Measurements from ENCODE around the gene MGRN1.

MGRN1 gene

DNA sequence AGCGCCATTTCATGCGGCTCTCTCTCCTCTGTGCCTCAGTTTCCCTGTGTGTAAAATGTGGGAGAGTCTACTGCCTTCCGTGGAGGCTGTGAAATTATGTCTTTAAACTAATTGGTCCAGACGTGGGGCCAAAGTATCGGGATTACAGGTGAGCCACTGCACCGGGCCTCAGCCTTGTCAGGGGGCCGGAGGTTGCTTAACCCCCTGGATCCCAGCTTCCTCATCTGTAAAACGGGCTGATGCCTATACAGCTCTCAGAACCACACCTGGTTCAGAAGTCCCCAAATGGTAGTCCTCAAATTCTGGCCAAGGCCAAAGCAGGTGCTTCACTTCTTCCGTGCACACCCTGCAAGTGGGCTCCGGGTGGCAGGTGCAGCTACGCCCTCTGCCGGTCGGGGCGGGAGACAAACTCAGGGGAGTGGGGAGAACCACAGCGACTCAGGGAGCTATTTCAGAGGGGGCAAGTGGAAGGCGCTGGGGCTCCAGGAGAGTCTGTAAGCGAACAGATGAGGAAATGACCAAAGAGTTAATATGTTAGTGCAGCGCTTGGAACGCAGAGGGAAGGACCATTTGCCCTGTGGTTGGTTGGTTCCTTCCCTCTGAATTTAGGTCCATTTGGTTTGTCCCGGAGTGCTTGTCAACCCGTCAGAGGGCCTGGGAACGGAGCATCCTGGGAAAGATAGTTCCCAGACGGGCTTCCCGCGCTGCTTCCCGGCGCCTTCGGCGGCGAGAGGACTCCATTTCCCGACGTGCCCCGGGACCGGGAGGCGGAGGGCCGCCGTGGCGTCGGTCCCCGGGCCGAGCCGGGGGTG lies at the start of gene MGRN1:
TSS of gene MGRN1 (plus strand) at position 812 of the 812 bp plus-strand sequence. CDS start 135 bp downstream, outside the sequence.
- peak; percentile 94 for DNase-seq (ENCODE audit: low spot score)

DNA sequence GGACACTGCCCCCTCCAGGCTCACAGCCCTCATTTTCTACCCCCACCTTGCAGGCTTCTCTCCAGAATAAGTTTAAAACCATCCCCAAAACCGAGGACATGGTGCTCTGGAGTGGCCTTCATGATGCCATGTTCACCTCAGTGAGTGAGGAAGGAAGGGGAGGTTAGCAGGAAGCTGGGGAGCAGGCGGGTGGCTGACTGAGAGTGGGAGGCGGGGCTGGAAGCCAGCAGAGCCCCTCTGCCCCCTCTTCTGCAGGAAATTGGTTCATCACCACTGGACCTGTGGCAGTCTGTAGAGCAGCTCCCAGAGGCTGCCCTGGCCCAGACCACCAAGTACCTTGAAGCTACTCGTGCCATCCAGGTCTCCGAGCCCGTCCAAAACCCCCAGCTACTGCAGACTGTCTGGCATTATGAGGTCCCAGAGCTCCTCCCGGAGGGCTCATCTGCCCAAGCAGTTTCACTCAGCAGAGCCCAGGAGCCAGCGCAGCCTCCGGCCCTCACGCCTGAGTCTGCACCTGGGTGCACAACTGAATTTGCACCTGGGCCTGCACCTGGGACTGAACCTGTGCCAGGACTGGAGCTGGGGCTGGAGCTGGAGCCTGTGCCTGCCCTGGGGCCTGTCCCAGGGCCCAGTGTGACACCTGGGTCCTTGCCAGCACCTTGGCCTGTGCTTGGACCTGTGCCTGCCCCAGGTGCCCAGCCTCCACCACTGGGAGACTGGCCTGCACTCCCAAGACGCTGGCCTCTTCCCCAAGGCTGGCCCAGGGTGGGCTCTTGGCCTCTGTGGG lies 49.5 kb upstream of the MGRN1 start:
- no peak for DNase-seq (ENCODE audit: low spot score)

- DNase-seq (ENCODE audit: low spot score), result no peak
Measured at GRCh38 chr16:4576008-4576407, 48.6 kb upstream of the MGRN1 start.

- no peak for DNase-seq (ENCODE audit: low spot score)
Measured at GRCh38 chr16:4578961-4579530, 45.6 kb upstream of the MGRN1 start.

GRCh38 chr16:4580250-4580649 lies 44.4 kb upstream of the MGRN1 start:
- DNase-seq (ENCODE audit: low spot score), result no peak

- DNase-seq (ENCODE audit: low spot score), result no peak
Measured at GRCh38 chr16:4583906-4584305, 40.7 kb upstream of the MGRN1 start.

DNA sequence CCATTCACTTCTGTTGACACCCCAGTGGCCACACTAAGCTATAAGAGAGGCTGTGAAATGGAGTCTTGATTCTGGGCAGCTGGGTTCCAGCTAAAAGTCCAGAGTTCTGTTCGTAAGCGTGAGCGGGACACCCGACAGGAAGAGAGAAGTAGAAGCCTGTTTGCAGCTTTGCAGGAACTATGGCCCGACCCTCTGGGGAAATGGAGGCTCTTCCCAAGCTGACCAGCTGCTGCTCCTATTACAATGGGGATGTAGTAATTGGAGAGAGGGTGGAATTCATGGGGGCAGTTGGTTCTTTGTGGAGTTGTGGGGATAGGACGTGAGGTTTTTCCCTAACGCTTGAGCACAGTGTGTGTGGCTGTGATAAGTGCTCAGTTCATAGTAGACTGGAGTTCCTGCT lies 38.3 kb upstream of the MGRN1 start:
- DNase-seq (ENCODE audit: low spot score), result no peak

GRCh38 chr16:4588386-4588785 lies 36.2 kb upstream of the MGRN1 start:
- no peak for DNase-seq (ENCODE audit: low spot score)

- no peak for DNase-seq (ENCODE audit: low spot score)
Measured at GRCh38 chr16:4588961-4589360, 35.7 kb upstream of the MGRN1 start.

- no peak for DNase-seq (ENCODE audit: low spot score)
Measured at GRCh38 chr16:4591191-4591590, 33.4 kb upstream of the MGRN1 start.

DNA sequence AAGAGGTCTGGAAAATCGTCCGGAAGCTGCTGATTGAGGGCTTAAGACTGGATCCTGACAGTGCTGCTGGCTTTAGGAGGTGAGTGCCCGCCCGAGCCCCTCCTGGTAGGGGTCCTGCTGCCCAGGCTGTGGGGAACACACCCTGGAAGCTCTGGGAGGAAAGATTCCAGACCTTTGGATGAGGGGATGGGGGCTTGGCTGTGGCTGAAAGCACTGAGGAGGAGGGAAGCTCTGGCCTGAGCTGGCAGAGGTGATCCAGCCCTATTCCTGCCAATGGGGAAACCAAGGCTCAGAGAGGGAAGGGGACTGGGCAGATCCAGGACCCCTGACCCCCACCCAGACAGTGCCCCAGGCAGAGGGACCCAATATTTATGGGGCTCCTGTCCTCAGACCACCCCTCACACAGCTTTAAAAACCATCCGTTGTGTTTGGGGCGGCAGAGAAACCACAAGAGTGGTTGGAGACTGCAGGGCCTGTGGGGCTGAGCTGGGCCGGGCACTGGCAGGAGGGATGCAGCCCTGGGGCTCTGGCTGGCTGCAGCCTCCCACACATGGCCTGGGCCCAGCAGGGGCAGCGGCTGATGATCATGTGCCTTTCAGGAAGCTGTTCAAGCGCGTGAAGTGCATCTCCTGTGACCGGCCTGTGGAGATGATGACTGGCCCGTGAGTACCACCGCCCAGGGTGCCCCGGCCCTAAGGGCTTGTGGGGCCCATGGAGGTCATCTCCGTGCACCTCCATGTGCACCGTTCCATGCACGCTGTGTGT lies 32.7 kb upstream of the MGRN1 start:
- DNase-seq (ENCODE audit: low spot score), result no peak

DNA sequence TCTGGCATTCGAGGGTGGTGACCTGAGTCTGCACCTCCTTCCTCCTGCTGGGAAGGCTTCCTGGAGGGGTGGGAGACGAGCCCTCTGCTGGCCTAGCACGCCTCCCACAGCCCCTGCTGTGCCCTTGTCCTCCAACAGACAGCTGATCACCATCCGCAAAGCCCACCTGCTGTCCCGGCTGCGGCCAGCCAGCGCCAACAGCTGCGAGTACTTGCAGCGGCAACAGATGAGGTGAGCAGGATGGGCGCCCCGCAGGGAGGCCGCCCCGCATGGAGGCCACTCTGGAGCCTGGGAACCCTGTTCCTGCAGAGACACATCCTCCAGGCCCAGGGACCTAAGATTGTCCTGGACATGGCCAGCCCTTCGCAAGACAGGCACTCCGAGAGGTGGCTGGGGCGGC lies 31.5 kb upstream of the MGRN1 start:
- DNase-seq (ENCODE audit: low spot score), result no peak

DNA sequence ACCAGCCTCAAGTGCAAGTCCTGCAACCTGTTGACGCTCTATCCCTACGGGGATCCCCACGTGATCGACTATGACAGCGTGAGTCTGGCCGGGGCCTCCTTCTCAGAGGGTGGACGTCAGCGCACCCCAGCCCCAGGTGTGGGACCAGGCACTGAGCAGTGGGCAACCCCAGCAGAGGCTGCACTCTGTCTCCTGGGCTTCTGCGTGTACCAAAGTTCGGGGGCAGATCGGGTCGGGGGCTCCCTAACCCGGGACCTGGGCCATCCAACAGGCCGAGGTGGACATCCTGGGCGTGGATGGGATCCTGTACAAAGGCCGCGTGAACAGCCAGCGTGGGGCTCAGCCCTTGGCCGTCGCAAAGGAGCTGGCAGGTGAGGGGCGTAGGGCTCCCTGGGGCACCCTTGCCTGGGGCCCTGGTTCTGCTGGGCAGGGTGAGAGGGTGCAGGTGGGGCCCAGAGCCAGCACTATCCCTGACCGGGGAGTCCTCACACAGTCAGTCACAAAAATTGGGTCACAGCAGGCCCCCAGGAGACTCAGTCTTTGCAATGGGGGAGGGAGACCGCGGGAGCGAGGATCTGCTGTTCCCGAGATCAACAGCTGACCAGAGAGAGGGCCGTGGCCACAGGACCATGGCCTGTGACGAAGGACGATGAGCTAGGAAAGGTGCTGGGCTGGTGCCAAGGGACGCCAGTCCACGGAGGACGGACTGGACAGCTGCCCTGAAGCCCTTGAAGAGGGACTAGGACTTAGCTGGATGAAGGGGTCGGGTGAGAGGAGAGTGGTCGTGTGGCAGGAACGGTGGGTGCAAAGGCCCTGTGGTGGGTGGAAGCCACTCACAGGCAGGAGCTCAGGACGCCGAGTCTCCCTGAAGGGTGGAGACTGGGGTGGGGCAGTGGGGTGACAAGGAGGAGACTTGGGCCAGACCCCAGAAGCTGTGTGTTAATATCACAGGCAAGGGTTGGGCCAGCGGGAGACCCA lies 29.9 kb upstream of the MGRN1 start:
- DNase-seq (ENCODE audit: low spot score), result no peak

GRCh38 chr16:4597174-4597573 lies 27.5 kb upstream of the MGRN1 start:
- no peak for DNase-seq (ENCODE audit: low spot score)

DNA sequence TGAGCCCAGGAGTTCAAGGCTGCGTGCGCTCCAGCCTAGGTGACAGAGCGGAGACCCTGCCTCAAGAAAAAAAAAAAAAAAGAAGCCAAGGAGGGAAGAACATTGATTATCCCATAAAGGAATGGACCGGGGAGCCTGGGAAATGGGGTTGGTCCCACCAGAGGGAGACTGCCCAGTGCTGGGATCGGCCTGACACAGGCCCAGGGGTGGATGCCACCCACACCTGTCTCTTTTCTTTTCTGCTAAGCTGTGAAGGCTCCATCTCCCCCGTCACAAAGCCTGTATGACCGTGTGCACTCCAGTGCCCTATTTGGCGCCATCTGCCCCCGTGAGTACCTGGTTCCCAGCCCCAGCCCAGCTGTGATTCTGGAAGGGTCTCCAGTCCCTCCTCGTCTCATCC lies 25.6 kb upstream of the MGRN1 start:
- DNase-seq (ENCODE audit: low spot score), result no peak

DNA sequence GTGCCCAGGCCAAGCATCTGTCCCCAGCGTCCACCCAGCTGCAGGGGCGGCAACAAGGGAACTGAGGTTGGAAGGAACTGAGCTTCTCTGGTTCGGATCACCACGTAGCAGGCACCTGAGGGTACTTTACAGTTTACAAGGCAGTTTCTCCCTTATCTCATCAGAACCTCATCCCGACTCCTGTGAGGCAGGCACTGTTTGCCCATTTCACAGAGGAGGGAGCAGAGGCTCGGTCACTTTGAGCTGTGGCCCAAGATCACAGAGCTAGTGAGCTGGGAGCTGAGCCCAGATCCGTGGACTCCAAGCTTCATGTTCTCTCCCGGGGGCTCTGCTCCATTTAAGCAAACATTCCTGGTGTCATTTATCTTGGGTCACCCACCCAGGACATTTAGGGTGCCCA lies 25.1 kb upstream of the MGRN1 start:
- DNase-seq (ENCODE audit: low spot score), result no peak

- no peak for DNase-seq (ENCODE audit: low spot score)
Measured at GRCh38 chr16:4601036-4601863, 23.4 kb upstream of the MGRN1 start.

GRCh38 chr16:4601864-4602186 lies 22.8 kb upstream of the MGRN1 start:
- DNase-seq (ENCODE audit: low spot score), result no peak

DNA sequence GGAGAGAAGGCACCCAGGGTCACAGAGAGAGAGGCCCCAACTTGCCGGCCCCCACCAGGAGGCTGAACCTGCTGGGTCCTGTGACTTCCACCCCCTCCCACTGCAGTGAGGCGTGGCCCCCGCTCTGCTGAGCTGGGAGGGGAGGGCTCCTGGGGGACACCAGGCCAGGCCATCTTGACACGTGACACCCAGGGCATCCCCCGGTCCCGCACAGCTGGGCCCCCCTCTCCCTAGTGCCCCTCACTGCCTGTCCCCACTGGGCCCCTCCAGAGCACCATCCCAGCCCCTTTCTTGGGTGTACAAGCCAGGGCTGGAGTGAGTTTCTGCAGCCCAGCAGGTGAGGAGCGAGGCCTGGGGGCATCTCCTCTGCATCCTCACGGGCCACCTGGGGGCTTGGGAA lies 22.3 kb upstream of the MGRN1 start:
- DNase-seq (ENCODE audit: low spot score), result no peak

DNA sequence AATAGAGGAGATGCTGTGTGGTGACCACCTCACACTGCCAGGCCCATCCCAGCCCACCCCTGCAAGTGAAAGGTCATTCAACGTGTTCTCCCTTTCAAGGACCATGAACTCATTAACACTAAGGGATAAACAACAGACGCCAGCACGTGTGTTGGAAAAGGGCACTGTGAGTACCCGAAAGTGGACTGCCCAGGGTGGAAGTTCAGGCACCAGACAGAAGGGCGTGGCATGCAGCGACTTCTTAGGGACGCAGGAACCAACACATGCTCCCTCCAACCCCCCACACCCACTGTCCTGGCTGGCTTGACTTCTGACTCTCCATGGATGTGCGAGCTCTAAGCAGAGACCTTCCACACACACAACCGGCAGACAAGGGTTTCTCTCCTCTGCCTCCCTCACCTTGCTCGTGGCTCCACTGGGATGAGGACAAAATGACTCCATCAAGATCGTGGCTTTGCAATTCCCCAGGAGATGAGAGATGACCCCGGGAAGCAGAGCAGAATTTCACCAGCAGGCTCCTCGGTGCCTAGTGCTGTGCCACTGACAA lies 20.9 kb upstream of the MGRN1 start:
- DNase-seq (ENCODE audit: low spot score), result no peak

Measured in CD4-positive, alpha-beta T cell treated with Interleukin-15 for 4 hours (primary cell).